OCI-LY1 (cell line): ENCODE data around the gene ITIH2.
"Not testable (repeated sequence)": the region's sequence is repeated elsewhere in the genome, so short reads cannot be mapped to it uniquely, and the experiment has no call there.

Experiments used
- H2AFZ ChIP-seq: fragments of 200-600 bp; sonication (generic), shearing (Covaris generic); 2 replicates; pipeline ENCODE4 v1.6.0; 2014; ENCODE audit warnings: antibody characterized with exemption, mild to moderate bottlenecking, low read length
- H3F3A ChIP-seq: fragments of 200-600 bp; sonication (generic), shearing (Covaris generic); 2 replicates; pipeline ENCODE4 v1.6.0; 2014; ENCODE audit warnings: mild to moderate bottlenecking, antibody characterized with exemption, low read length, moderate library complexity; ENCODE audit not compliant: insufficient read depth
- H3K27ac ChIP-seq: fragments of 200-600 bp; sonication (generic); 2 replicates; pipeline ENCODE4 v1.5.1; 2014; ENCODE audit warnings: low read length, mixed run types, mild to moderate bottlenecking, low read depth; ENCODE audit not compliant: poor library complexity, severe bottlenecking
- H3K27me3 ChIP-seq: fragments of 200-600 bp; sonication (generic); 2 replicates; pipeline ENCODE4 v1.6.0; 2014; ENCODE audit warnings: antibody characterized with exemption, mild to moderate bottlenecking, low read length, moderate library complexity; ENCODE audit not compliant: insufficient read depth
- H3K36me3 ChIP-seq: fragments of 200-600 bp; sonication (generic); 2 replicates; pipeline ENCODE4 v1.6.1; 2014; ENCODE audit warnings: mild to moderate bottlenecking, antibody characterized with exemption, low read length, moderate library complexity, mixed read lengths; ENCODE audit not compliant: insufficient read depth
- H3K4me1 ChIP-seq: fragments of 200-600 bp; sonication (generic); 2 replicates; pipeline ENCODE4 v1.5.1; 2014; ENCODE audit warnings: mild to moderate bottlenecking, low read length, moderate library complexity; ENCODE audit not compliant: insufficient read depth, severe bottlenecking
- H3K4me2 ChIP-seq: fragments of 200-600 bp; sonication (generic), shearing (Covaris generic); 2 replicates; pipeline ENCODE4 v1.6.1; 2014; ENCODE audit warnings: low read length
- H3K4me3 ChIP-seq: fragments of 200-600 bp; sonication (generic); 2 replicates; pipeline ENCODE4 v1.5.1; 2014; ENCODE audit warnings: low read length, low read depth, mild to moderate bottlenecking, mixed read lengths; ENCODE audit not compliant: poor library complexity, severe bottlenecking
- H3K79me2 ChIP-seq: fragments of 200-600 bp; shearing (Covaris generic); 2 replicates; pipeline ENCODE4 v1.6.1; 2016; ENCODE audit warnings: mixed run types, low read length, mixed read lengths; ENCODE audit not compliant: insufficient read depth
- H3K9ac ChIP-seq: fragments of 200-600 bp; sonication (generic), shearing (Covaris generic); 2 replicates; pipeline ENCODE4 v1.6.1; 2014; ENCODE audit warnings: mild to moderate bottlenecking, low read length, mixed read lengths
- H3K9me2 ChIP-seq: fragments of 200-600 bp; sonication (generic), shearing (Covaris generic); 2 replicates; pipeline ENCODE4 v1.6.1; 2014; ENCODE audit warnings: low read depth, mild to moderate bottlenecking, low read length, mixed read lengths
- H3K9me3 ChIP-seq: fragments of 200-600 bp; shearing (Covaris generic); 2 replicates; pipeline ENCODE4 v1.6.1; 2014; ENCODE audit warnings: low read length, mixed read lengths
- H4K20me1 ChIP-seq: fragments of 200-600 bp; sonication (generic), shearing (Covaris generic); 2 replicates; pipeline ENCODE4 v1.6.0; 2016; ENCODE audit warnings: mild to moderate bottlenecking, low read length; ENCODE audit not compliant: insufficient read depth
- EZH2 ChIP-seq: fragments of 200-600 bp; sonication (generic), shearing (Covaris generic); IDR thresholded peaks from 2 replicates; pipeline ENCODE4 v1.8.0; 2017; ENCODE audit warnings: borderline replicate concordance, mixed run types, mild to moderate bottlenecking, antibody characterized with exemption, low read length, moderate library complexity, mixed read lengths
- TF ChIP-seq, protein P1 (sequence below): fragments of 200-600 bp; sonication (generic), shearing (Covaris generic); IDR thresholded peaks from 2 replicates; pipeline ENCODE4 v1.5.1; 2017; ENCODE audit warnings: mild to moderate bottlenecking, antibody characterized with exemption, low read length, moderate library complexity, mixed read lengths

The ITIH2 gene

DNA sequence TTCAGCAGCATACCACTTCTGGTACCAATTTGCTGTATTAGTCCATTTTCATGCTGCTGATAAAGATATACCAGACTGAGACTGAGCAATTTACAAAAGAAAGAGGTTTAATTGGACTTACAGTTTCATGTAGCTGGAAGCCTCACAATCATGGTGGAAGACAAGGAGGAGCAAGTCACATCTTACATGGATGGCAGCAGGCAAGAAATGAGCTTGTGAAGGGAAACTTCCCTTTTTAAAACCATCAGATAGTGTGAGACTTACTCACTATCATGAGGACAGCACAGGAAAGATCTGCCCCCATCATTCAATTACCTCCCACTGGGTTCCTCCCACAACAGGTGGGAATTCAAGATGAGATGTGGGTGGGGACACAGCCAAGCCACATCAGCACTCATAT lies 9.9 kb upstream of the ITIH2 start:
- H3K9ac ChIP-seq, H3K9me3 ChIP-seq, H3K27ac ChIP-seq, H2AFZ ChIP-seq, H3K79me2 ChIP-seq, H3K9me2 ChIP-seq, H4K20me1 ChIP-seq, H3K27me3 ChIP-seq, H3K4me1 ChIP-seq, H3K36me3 ChIP-seq, H3F3A ChIP-seq, H3K4me3 ChIP-seq, H3K4me2 ChIP-seq: not testable (repeated sequence)

DNA sequence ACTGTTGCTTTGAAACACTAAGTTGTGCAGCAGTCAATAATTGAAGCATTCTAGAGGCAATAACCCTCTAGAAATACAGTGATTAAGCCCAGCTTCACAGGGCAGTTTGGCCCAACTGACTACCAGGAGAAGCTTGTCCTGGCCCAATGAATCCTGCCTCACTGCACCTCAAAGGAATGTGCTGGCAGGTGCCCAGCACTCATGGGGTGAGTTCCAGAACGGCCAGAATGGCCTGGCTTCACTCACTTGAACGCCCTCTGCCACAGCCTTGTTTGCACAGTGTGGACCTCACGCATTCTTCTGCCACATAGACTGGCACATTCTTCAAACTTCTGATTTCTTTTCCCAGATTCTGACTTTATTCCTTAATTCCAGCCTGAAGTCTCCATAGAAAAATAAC lies 6.6 kb upstream of the ITIH2 start:
- Histone ChIP-seq H3K9me3 (no peaks in the 10 kb centered on the region), H3K27ac (no peak overlapping the region), H3K9ac (no peak overlapping the region), H3K4me3 (no peak overlapping the region), H2AFZ (no peak overlapping the region), H3F3A (no peaks in the 10 kb centered on the region), H3K27me3 (no peaks in the 10 kb centered on the region), H4K20me1 (no peaks in the 10 kb centered on the region), H3K9me2 (no peaks in the 10 kb centered on the region), H3K79me2 (no peaks in the 10 kb centered on the region), H3K4me2 (no peak overlapping the region), H3K4me1 (no peaks in the 10 kb centered on the region), H3K36me3 (no peaks in the 10 kb centered on the region)
- TF ChIP-seq, protein P1, sequence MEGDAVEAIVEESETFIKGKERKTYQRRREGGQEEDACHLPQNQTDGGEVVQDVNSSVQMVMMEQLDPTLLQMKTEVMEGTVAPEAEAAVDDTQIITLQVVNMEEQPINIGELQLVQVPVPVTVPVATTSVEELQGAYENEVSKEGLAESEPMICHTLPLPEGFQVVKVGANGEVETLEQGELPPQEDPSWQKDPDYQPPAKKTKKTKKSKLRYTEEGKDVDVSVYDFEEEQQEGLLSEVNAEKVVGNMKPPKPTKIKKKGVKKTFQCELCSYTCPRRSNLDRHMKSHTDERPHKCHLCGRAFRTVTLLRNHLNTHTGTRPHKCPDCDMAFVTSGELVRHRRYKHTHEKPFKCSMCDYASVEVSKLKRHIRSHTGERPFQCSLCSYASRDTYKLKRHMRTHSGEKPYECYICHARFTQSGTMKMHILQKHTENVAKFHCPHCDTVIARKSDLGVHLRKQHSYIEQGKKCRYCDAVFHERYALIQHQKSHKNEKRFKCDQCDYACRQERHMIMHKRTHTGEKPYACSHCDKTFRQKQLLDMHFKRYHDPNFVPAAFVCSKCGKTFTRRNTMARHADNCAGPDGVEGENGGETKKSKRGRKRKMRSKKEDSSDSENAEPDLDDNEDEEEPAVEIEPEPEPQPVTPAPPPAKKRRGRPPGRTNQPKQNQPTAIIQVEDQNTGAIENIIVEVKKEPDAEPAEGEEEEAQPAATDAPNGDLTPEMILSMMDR = no peak
- no peak for TF ChIP-seq EZH2

DNA sequence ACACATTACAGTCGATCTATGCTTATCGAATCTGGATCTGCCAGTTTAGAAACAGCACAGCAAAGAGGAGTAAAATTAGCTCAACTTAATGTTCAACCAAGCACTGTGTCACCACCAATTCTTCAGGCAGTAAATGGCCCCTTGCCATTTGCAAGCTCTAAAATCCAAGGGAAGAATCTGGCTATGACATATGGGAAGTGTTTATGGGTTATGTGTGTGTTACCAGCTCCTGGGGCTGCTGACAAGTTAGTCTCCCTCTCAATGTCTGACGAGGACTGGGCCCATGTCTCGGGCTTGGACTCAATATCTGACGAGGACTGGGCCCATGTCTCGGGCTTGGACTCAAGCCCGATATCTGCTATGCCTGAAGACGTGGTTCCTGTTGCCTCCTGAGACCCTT lies 5.7 kb upstream of the ITIH2 start:
- no peaks in the 10 kb centered on the region for H3K9me2 ChIP-seq
- no peaks in the 10 kb centered on the region for H3K9me3 ChIP-seq
- no peak overlapping the region for H3K27ac ChIP-seq
- no peak overlapping the region for H2AFZ ChIP-seq
- no peaks in the 10 kb centered on the region for H3K4me1 ChIP-seq
- H3K4me2 ChIP-seq = no peak overlapping the region
- H3K36me3 ChIP-seq = no peaks in the 10 kb centered on the region
- H3K9ac ChIP-seq = no peak overlapping the region
- TF ChIP-seq, protein P1 = no peak
- no peak for TF ChIP-seq EZH2
- no peaks in the 10 kb centered on the region for H3F3A ChIP-seq
- H4K20me1 ChIP-seq = no peaks in the 10 kb centered on the region
- no peak overlapping the region for H3K4me3 ChIP-seq
- no peaks in the 10 kb centered on the region for H3K79me2 ChIP-seq
- H3K27me3 ChIP-seq = no peaks in the 10 kb centered on the region

DNA sequence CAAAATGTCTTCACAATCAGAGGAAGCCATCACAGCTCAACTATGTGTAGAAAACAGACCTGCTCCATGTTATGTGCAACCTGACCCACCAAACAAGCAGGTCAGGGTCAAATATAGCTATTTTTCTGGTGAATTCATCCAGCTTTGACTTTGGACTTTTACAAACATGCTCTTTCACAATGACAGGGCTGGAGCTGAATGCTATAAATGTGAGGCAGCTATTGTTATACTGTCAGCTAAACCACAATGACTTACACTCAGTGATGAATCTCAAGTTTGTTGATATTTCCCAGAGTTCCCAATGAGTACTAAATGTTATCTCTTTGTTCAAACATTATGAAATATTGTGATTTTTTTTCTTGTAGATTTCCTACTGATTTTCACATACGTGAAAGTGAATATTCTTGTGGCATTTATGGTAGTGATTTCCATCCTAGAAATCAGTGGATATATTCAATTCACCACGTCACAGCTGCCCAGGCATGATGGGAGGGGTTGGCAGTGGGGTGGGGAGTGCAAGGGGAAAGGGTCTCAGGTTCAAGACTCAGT lies 2.5 kb upstream of the ITIH2 start:
- Histone ChIP-seq H3K9me2 (no peaks in the 10 kb centered on the region), H3F3A (no peaks in the 10 kb centered on the region), H3K36me3 (no peaks in the 10 kb centered on the region), H2AFZ (no peak overlapping the region), H3K4me1 (no peaks in the 10 kb centered on the region), H3K4me3 (no peak overlapping the region), H3K27me3 (no peaks in the 10 kb centered on the region), H3K9ac (no peak overlapping the region), H3K9me3 (no peaks in the 10 kb centered on the region), H3K27ac (no peak overlapping the region), H3K79me2 (no peaks in the 10 kb centered on the region), H3K4me2 (no peak overlapping the region), H4K20me1 (no peaks in the 10 kb centered on the region)
- TF ChIP-seq, protein P1 = no peak
- TF ChIP-seq EZH2 = no peak
